HepG2 (cell line): ENCODE data around the gene SLC48A1. TPM values are rescaled to one million over a fixed set of nuclear protein-coding genes. Genes with fewer than 3 reads are reported as not detected.

Source experiments
- ATAC-seq: fragments of 200-7000 bp; cut with Tn5 transposase; 3 replicates; pipeline ENCODE4 v1.9.1; 2020; ENCODE audit warnings: mild to moderate bottlenecking, moderate library complexity
- BruUV-seq: library from RNA; stranded (reverse); fragments of 400-500 nt; replicated peaks from 2 replicates; lab custom pipeline; 2021; lab: Mats Ljungman, UMichigan
- CTCF ChIA-PET: fragments of 300-600 bp; formaldehyde crosslinking; extraction: SDS; loops from one replicate; lab custom pipeline; 2021; ENCODE audit warnings: low total read pairs, inconsistent platforms, low intra/inter-chr PET ratio; lab: Yijun Ruan, JAX
- POLR2A ChIA-PET: fragments of 350-600 bp; sonication (Branson Sonifier 250); formaldehyde crosslinking; loops from one replicate; lab custom pipeline; 2020; ENCODE audit warnings: antibody characterized with exemption, inconsistent platforms; lab: Yijun Ruan, JAX
- DNase-seq: peaks from one replicate; pipeline ENCODE4 v3.0.0-alpha.2; 2015; ENCODE audit warnings: low spot score
- FAIRE-seq: peaks from 3 replicates; lab custom pipeline; 2011; peaks lifted over from hg19 to GRCh38; lab: Jason Lieb, UNC
- H2AFZ ChIP-seq: one replicate; pipeline ENCODE4 v1.6.1; 2011; ENCODE audit warnings: low read length, inconsistent platforms
- H3K27ac ChIP-seq: fragments of 300-600 bp; 3 replicates; pipeline ENCODE4 v1.8.0; 2011; ENCODE audit warnings: mixed run types, mild to moderate bottlenecking, mixed read lengths, low read length, inconsistent platforms; ENCODE audit not compliant: insufficient read depth; ENCODE audit errors: extremely low read length
- H3K27me3 ChIP-seq, 2 experiments: fragments of 200-600 bp in 1 of 2; 2 replicates in 1 of 2; 3 replicates in 1 of 2; pipeline versions ENCODE4 v1.6.0 to v1.8.0; 2011; ENCODE audit warnings: low read length in 2 of 2, mild to moderate bottlenecking in 2 of 2, moderate library complexity in 2 of 2, inconsistent platforms in 1 of 2; ENCODE audit not compliant: insufficient read depth in 2 of 2, control insufficient read depth in 1 of 2
- H3K36me3 ChIP-seq, 2 experiments: fragments of 200-600 bp in 1 of 2; replicated peaks in 1 of 2; 2 replicates in 1 of 2; 3 replicates in 1 of 2; pipeline versions ENCODE4 v1.5.1 to v1.8.0; 2011; ENCODE audit warnings: low read length in 2 of 2, inconsistent platforms in 1 of 2; ENCODE audit not compliant: insufficient read depth in 2 of 2, control insufficient read depth in 1 of 2
- H3K4me1 ChIP-seq: 2 replicates; pipeline ENCODE4 v1.5.1; 2012; ENCODE audit warnings: low read length, inconsistent platforms; ENCODE audit not compliant: insufficient read depth
- H3K4me2 ChIP-seq: 2 replicates; pipeline ENCODE4 v1.6.0; 2011; ENCODE audit warnings: low read depth, low read length, inconsistent platforms
- H3K4me3 ChIP-seq, 3 experiments: fragments of 200-600 bp in 1 of 3; sonication (generic), shearing (Covaris generic) in 1 of 3; replicated peaks in 1 of 3; 2 replicates each; pipeline ENCODE4 v1.5.1; 2011 to 2016; ENCODE audit warnings: low read length in 3 of 3, inconsistent platforms in 2 of 3, low read depth in 2 of 3, mild to moderate bottlenecking in 2 of 3, control low read depth in 1 of 3, mixed read lengths in 1 of 3; ENCODE audit not compliant: insufficient read depth in 1 of 3
- H3K79me2 ChIP-seq: one replicate; pipeline ENCODE4 v1.6.1; 2011; ENCODE audit warnings: low read length, inconsistent platforms; ENCODE audit not compliant: insufficient read depth
- H3K9ac ChIP-seq: 2 replicates; pipeline ENCODE4 v1.6.0; 2011; ENCODE audit warnings: mild to moderate bottlenecking, low read depth, low read length, inconsistent platforms; ENCODE audit not compliant: insufficient read depth
- H3K9me3 ChIP-seq: 2 replicates; pipeline ENCODE4 v1.5.1; 2012; ENCODE audit warnings: mild to moderate bottlenecking, low read length
- H4K20me1 ChIP-seq: 2 replicates; pipeline ENCODE4 v1.6.0; 2011; ENCODE audit warnings: inconsistent platforms, mild to moderate bottlenecking, low read length, moderate library complexity; ENCODE audit not compliant: insufficient read depth
- CENPX ChIP-seq: sonication (generic); formaldehyde crosslinking; IDR thresholded peaks from 2 replicates; pipeline ENCODE4 v1.9.0; 2021; ENCODE audit warnings: mild to moderate bottlenecking, missing genetic modification reagents, moderate library complexity
- EP300 ChIP-seq, 3 experiments: sonication (generic) in 1 of 3; formaldehyde crosslinking in 1 of 3; IDR thresholded peaks; 2 replicates each; pipeline versions ENCODE4 v1.5.1 to v1.6.1; 2011 to 2020; ENCODE audit warnings: low read depth in 2 of 3, low read length in 2 of 3, borderline replicate concordance in 1 of 3, improper control_type of control experiment in 1 of 3, mild to moderate bottlenecking in 1 of 3, missing genetic modification reagents in 1 of 3, moderate library complexity in 1 of 3
- HCFC1 ChIP-seq: fragments of 150-350 bp; IDR thresholded peaks from 2 replicates; pipeline ENCODE4 v1.6.1; 2014; ENCODE audit warnings: low read depth, low read length
- HOXA9 ChIP-seq: sonication (generic); formaldehyde crosslinking; IDR thresholded peaks from 2 replicates; pipeline ENCODE4 v1.8.1; 2022; ENCODE audit warnings: missing genetic modification reagents, mild to moderate bottlenecking, moderate library complexity, borderline replicate concordance
- MIER2 ChIP-seq: IDR thresholded peaks from 2 replicates; pipeline ENCODE4 v1.6.1; 2016; ENCODE audit warnings: missing biosample characterization, missing genetic modification reagents
- TBP ChIP-seq: sonication (generic); formaldehyde crosslinking; IDR thresholded peaks from 2 replicates; pipeline ENCODE4 v1.5.0; 2020; ENCODE audit warnings: missing genetic modification reagents
- ZFP82 ChIP-seq: sonication (generic); formaldehyde crosslinking; IDR thresholded peaks from 2 replicates; pipeline ENCODE4 v1.5.1; 2020; ENCODE audit warnings: mild to moderate bottlenecking, missing genetic modification reagents, borderline replicate concordance
- ZNF446 ChIP-seq: sonication (generic); formaldehyde crosslinking; IDR thresholded peaks from 2 replicates; pipeline ENCODE4 v1.5.0; 2020; ENCODE audit warnings: mild to moderate bottlenecking, missing genetic modification reagents
- WGBS: methylation state at CpG from one replicate; pipeline ENCODE4 v1.1.6; 2017; ENCODE audit warnings: low lambda C conversion rate; 5-methylcytosine and 5-hydroxymethylcytosine counted together
- in situ Hi-C: cut with HindIII; loops from 2 replicates; pipeline ENCODE4 v1.10.0; 2017; ENCODE audit warnings: low pct_unique_long_range_greater_than_20kb; ENCODE audit not compliant: extremely low pct_ligation_motif_present
- intact Hi-C: fragments of 100-400 bp; cut with micrococcal nuclease; formaldehyde crosslinking; loops from one replicate; pipeline ENCODE4 v1.10.0; 2022; ENCODE audit not compliant: unreplicated experiment
- polyA plus RNA-seq, 8 experiments: library from polyadenylated mRNA; depleted of rRNA in 3 of 8; stranded (reverse) in 7 of 8; unstranded in 1 of 8; fragments of >200 nt; fragmentation: Illumina TruSeq in 4 of 8; extraction: Trizol in 4 of 8; gene quantifications; 2 replicates each; pipeline versions ENCODE4 v1.2.1 to v1.2.3, GENCODE V29; 2011 to 2016; ENCODE audit warnings: low read depth in 4 of 8, missing spikeins in 1 of 8, mixed read lengths in 1 of 8; ENCODE audit not compliant: insufficient read depth in 1 of 8
- total RNA-seq, 5 experiments: library from RNA; depleted of rRNA; stranded (reverse); fragments of >200 nt; fragmentation: Illumina TruSeq; extraction: Trizol; gene quantifications; 2 replicates each; pipeline ENCODE4 v1.2.3, GENCODE V29; 2016; ENCODE audit warnings: low read depth in 1 of 5
- TF ChIP-seq, protein P1 (sequence below): sonication (generic); formaldehyde crosslinking; conservative IDR thresholded peaks from 2 replicates; pipeline ENCODE4 v1.5.0; 2020; ENCODE audit warnings: missing genetic modification reagents
- TF ChIP-seq, protein P2 (sequence below): sonication (generic); formaldehyde crosslinking; IDR thresholded peaks from 2 replicates; pipeline ENCODE4 v1.9.0; 2021; ENCODE audit warnings: missing genetic modification reagents, borderline replicate concordance

SLC48A1 gene
- total and polyA plus RNA-seq, 2 of the 13 experiments (the other 11 are each of a cell fraction or from before 2014, with no cell fraction given): 2.2 to 3.7 TPM

DNA sequence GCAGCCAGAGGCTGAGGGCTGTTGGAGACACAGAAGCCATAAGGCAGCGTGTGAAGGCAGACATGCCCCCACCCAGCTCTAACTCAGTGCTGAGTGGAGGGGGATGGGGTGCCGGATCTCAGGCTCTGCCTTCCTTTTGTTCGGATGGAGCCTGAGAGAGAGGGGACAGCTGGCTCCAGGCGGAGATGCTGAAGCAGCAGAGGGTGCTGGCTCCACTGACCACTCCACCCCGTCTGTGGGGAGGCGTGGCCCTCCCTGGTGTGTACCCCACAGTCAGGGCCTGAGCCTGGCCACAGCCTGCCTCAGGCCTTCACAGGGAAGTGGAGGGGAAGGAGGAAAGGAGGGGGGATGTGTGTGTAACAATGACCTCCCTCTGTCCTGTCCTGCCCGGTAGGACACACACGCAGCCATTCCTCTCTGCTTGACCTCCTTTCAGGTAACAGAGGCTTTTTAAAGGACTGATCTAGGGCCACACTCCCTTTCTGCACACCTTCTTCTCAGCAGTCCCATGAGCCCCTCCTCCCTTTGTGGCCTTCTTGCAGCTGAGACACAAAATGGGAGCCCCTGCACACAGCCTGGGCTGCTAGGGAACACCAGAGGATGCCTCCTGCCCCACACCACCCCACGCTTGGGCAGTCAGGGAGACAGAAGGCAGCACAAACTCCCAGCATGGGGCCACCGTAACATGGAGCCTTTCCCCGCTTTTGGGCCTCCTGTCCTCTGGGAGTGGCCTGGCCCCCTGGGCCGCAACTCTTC, 38.1 kb upstream of the SLC48A1 start:
- FAIRE-seq (no peak), DNase-seq (no peak), ATAC-seq (no peak)
- H3K36me3 ChIP-seq: no peaks in the 10 kb centered on the region
- ChIA-PET POLR2A (no interaction called here), CTCF (no interaction called here)
- 41% methylated on average over 11 of the region's 12 CpGs for WGBS
- intact Hi-C loops: no loop called here
- H3K4me1 ChIP-seq: peaks cover 16% of the 10 kb centered on the region
- H2AFZ ChIP-seq: no peak overlapping the region
- H3K9me3 ChIP-seq: no peaks in the 10 kb centered on the region
- H3K27ac ChIP-seq: no peak overlapping the region
- BruUV-seq: no TSS peak
- H3K9ac ChIP-seq: no peak overlapping the region
- H3K79me2 ChIP-seq: no peaks in the 10 kb centered on the region
- H4K20me1 ChIP-seq: no peaks in the 10 kb centered on the region
- H3K27me3 ChIP-seq: peaks cover 10 to 24% of the 10 kb centered on the region in 2 experiments
- no peak overlapping the region for H3K4me3 ChIP-seq
- in situ Hi-C loops: no loop called here
- H3K4me2 ChIP-seq: no peak overlapping the region
- TF ChIP-seq ZNF446 (CRISPR knock-in tag) (no peak), EP300 (IDR thresholded peaks at IDR 0.05; ENCODE audit: low read depth in 2 of 2, low read length in 2 of 2) (no peak), EP300 (CRISPR knock-in tag; IDR thresholded peaks at IDR 0.05; ENCODE audit: borderline replicate concordance) (no peak), HOXA9 (no peak), ZFP82 (no peak), HCFC1 (no peak), CENPX (no peak), TBP (CRISPR knock-in tag) (no peak), MIER2 (CRISPR knock-in tag) (no peak)
- TF ChIP-seq, protein P1, sequence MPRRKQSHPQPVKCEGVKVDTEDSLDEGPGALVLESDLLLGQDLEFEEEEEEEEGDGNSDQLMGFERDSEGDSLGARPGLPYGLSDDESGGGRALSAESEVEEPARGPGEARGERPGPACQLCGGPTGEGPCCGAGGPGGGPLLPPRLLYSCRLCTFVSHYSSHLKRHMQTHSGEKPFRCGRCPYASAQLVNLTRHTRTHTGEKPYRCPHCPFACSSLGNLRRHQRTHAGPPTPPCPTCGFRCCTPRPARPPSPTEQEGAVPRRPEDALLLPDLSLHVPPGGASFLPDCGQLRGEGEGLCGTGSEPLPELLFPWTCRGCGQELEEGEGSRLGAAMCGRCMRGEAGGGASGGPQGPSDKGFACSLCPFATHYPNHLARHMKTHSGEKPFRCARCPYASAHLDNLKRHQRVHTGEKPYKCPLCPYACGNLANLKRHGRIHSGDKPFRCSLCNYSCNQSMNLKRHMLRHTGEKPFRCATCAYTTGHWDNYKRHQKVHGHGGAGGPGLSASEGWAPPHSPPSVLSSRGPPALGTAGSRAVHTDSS: no peak
- TF ChIP-seq, protein P2, sequence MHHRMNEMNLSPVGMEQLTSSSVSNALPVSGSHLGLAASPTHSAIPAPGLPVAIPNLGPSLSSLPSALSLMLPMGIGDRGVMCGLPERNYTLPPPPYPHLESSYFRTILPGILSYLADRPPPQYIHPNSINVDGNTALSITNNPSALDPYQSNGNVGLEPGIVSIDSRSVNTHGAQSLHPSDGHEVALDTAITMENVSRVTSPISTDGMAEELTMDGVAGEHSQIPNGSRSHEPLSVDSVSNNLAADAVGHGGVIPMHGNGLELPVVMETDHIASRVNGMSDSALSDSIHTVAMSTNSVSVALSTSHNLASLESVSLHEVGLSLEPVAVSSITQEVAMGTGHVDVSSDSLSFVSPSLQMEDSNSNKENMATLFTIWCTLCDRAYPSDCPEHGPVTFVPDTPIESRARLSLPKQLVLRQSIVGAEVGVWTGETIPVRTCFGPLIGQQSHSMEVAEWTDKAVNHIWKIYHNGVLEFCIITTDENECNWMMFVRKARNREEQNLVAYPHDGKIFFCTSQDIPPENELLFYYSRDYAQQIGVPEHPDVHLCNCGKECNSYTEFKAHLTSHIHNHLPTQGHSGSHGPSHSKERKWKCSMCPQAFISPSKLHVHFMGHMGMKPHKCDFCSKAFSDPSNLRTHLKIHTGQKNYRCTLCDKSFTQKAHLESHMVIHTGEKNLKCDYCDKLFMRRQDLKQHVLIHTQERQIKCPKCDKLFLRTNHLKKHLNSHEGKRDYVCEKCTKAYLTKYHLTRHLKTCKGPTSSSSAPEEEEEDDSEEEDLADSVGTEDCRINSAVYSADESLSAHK (CRISPR knock-in tag): no peak
